H1 (cell line): ENCODE results near the gene PTPN7. TPM values are rescaled to one million over a fixed set of nuclear protein-coding genes. Genes with fewer than 3 reads are reported as not detected.

Experiments used
- CTCF ChIA-PET: fragments of 300-600 bp; sonication (Branson Sonifier 250); formaldehyde crosslinking; loops from one replicate; lab custom pipeline; 2021; ENCODE audit not compliant: partially characterized antibody; lab: Charles Lee
- POLR2A ChIA-PET: fragments of 300-600 bp; sonication (Branson Sonifier 250); formaldehyde crosslinking; loops from one replicate; lab custom pipeline; 2021; ENCODE audit warnings: inconsistent platforms; ENCODE audit not compliant: partially characterized antibody; lab: Charles Lee
- DNase-seq, 2 experiments: peaks; one replicate each; pipeline versions ENCODE4 v3.0.0 to v3.0.0-alpha.2; 2010 to 2022; ENCODE audit warnings: low spot score in 2 of 2, low read depth in 1 of 2, mixed read lengths in 1 of 2
- FAIRE-seq: peaks from 2 replicates; lab custom pipeline; 2011; peaks lifted over from hg19 to GRCh38; lab: Jason Lieb, UNC
- H2AFZ ChIP-seq: 2 replicates; pipeline ENCODE4 v1.8.1; 2012; ENCODE audit warnings: low read length, inconsistent platforms
- H2AK5ac ChIP-seq: 2 replicates; pipeline ENCODE4 v1.6.1; 2013; ENCODE audit warnings: low read depth, low read length
- H2BK120ac ChIP-seq: replicated peaks from 2 replicates; pipeline ENCODE3; 2013; ENCODE audit warnings: low read depth, low read length, inconsistent platforms
- H2BK12ac ChIP-seq: 2 replicates; pipeline ENCODE4 v1.6.1; 2013; ENCODE audit warnings: low read depth, low read length
- H2BK15ac ChIP-seq: 2 replicates; pipeline ENCODE4 v1.6.1; 2013; ENCODE audit warnings: low read length
- H2BK20ac ChIP-seq: 2 replicates; pipeline ENCODE4 v1.6.1; 2013; ENCODE audit warnings: low read length
- H2BK5ac ChIP-seq: 2 replicates; pipeline ENCODE4 v1.6.1; 2013; ENCODE audit warnings: low read depth, low read length
- H3K14ac ChIP-seq: 2 replicates; pipeline ENCODE4 v1.6.1; 2013; ENCODE audit warnings: inconsistent platforms; ENCODE audit not compliant: insufficient read length
- H3K18ac ChIP-seq: 2 replicates; pipeline ENCODE4 v1.6.1; 2013; ENCODE audit warnings: low read length; ENCODE audit errors: extremely low read depth
- H3K23ac ChIP-seq: 2 replicates; pipeline ENCODE4 v1.6.1; 2013; ENCODE audit warnings: inconsistent platforms; ENCODE audit not compliant: insufficient read length
- H3K23me2 ChIP-seq: 2 replicates; pipeline ENCODE4 v1.6.1; 2013; ENCODE audit warnings: low read depth, low read length
- H3K27ac ChIP-seq: 2 replicates; pipeline ENCODE4 v1.6.1; 2011; ENCODE audit warnings: low read depth, low read length, inconsistent platforms
- H3K27me3 ChIP-seq, 4 experiments: replicated peaks in 1 of 4; 1 replicate in 1 of 4; 2 replicates in 3 of 4; pipeline versions ENCODE4 v1.6.1 to v1.8.1; 2011 to 2013; ENCODE audit warnings: low read length in 3 of 4, mild to moderate bottlenecking in 3 of 4, inconsistent platforms in 2 of 4, mixed read lengths in 2 of 4, moderate library complexity in 1 of 4; ENCODE audit not compliant: control insufficient read depth in 3 of 4, insufficient read depth in 3 of 4; ENCODE audit errors: extremely low read depth in 1 of 4
- H3K36me3 ChIP-seq, 4 experiments: 2 replicates each; pipeline versions ENCODE4 v1.6.1 to v1.8.1; 2011 to 2013; ENCODE audit warnings: mild to moderate bottlenecking in 4 of 4, low read length in 3 of 4, moderate library complexity in 2 of 4, control low read depth in 1 of 4, inconsistent platforms in 1 of 4; ENCODE audit not compliant: insufficient read depth in 4 of 4, control insufficient read depth in 2 of 4
- H3K4ac ChIP-seq: replicated peaks from 2 replicates; pipeline ENCODE3; 2013; ENCODE audit warnings: low read length, low read depth, mixed read lengths, inconsistent platforms; ENCODE audit not compliant: insufficient read length
- H3K4me1 ChIP-seq, 4 experiments: replicated peaks in 1 of 4; 1 replicate in 1 of 4; 2 replicates in 3 of 4; pipeline versions ENCODE4 v1.6.1 to v1.8.1; 2011 to 2013; ENCODE audit warnings: low read length in 3 of 4, inconsistent platforms in 2 of 4, mixed read lengths in 1 of 4; ENCODE audit not compliant: insufficient read depth in 4 of 4, control insufficient read depth in 3 of 4
- H3K4me2 ChIP-seq, 2 experiments: 2 replicates each; pipeline versions ENCODE4 v1.6.1 to v1.8.1; 2011 to 2013; ENCODE audit warnings: low read depth in 2 of 2, low read length in 2 of 2, control low read depth in 1 of 2, inconsistent platforms in 1 of 2, mild to moderate bottlenecking in 1 of 2; ENCODE audit not compliant: insufficient read depth in 1 of 2
- H3K4me3 ChIP-seq, 4 experiments: fragments of 200-600, 300-600 bp in 1 of 4; sonication (generic), shearing (Covaris generic), sonication (Bioruptor Twin) in 1 of 4; 2 replicates each; pipeline versions ENCODE4 v1.5.1 to v1.8.1; 2011 to 2016; ENCODE audit warnings: low read length in 4 of 4, low read depth in 3 of 4, control low read depth in 2 of 4, inconsistent platforms in 2 of 4, mild to moderate bottlenecking in 2 of 4, mixed read lengths in 1 of 4, moderate library complexity in 1 of 4; ENCODE audit not compliant: insufficient read depth in 2 of 4; ENCODE audit errors: extremely low read depth in 1 of 4
- H3K56ac ChIP-seq: replicated peaks from 2 replicates; pipeline ENCODE3; 2013; ENCODE audit warnings: low read depth, mild to moderate bottlenecking, mixed read lengths, low read length, inconsistent platforms; ENCODE audit not compliant: insufficient read length
- H3K79me1 ChIP-seq: 2 replicates; pipeline ENCODE4 v1.6.1; 2013; ENCODE audit warnings: low read depth, low read length, control low read depth
- H3K79me2 ChIP-seq, 2 experiments: 2 replicates each; pipeline versions ENCODE4 v1.6.1 to v1.8.1; 2012 to 2013; ENCODE audit warnings: low read length in 2 of 2, mild to moderate bottlenecking in 2 of 2, inconsistent platforms in 1 of 2; ENCODE audit not compliant: insufficient read depth in 2 of 2, control insufficient read depth in 1 of 2
- H3K9ac ChIP-seq, 4 experiments: replicated peaks in 1 of 4; 1 replicate in 1 of 4; 2 replicates in 3 of 4; pipeline versions ENCODE4 v1.6.1 to v1.8.1; 2011 to 2013; ENCODE audit warnings: low read depth in 3 of 4, low read length in 3 of 4, control low read depth in 2 of 4, mild to moderate bottlenecking in 2 of 4, moderate library complexity in 2 of 4, inconsistent platforms in 1 of 4; ENCODE audit errors: extremely low read depth in 1 of 4
- H3K9me3 ChIP-seq, 2 experiments: 2 replicates each; pipeline versions ENCODE4 v1.6.1 to v1.8.1; 2012 to 2013; ENCODE audit warnings: mild to moderate bottlenecking in 2 of 2, moderate library complexity in 2 of 2, control low read depth in 1 of 2, inconsistent platforms in 1 of 2, low read depth in 1 of 2, low read length in 1 of 2, mixed read lengths in 1 of 2; ENCODE audit not compliant: insufficient read depth in 2 of 2
- H4K20me1 ChIP-seq, 2 experiments: replicated peaks in 1 of 2; 2 replicates each; pipeline versions ENCODE3 to v1.8.1; 2011 to 2013; ENCODE audit warnings: inconsistent platforms in 2 of 2, low read length in 2 of 2, mild to moderate bottlenecking in 1 of 2; ENCODE audit not compliant: insufficient read depth in 2 of 2, control insufficient read depth in 1 of 2
- H4K5ac ChIP-seq: 2 replicates; pipeline ENCODE4 v1.6.1; 2013; ENCODE audit warnings: low read length, low read depth, mixed read lengths, inconsistent platforms; ENCODE audit not compliant: insufficient read length
- H4K8ac ChIP-seq: 2 replicates; pipeline ENCODE4 v1.8.0; 2013; ENCODE audit warnings: mild to moderate bottlenecking, moderate library complexity, low read length, inconsistent platforms; ENCODE audit not compliant: insufficient read depth; ENCODE audit errors: extremely low read depth
- H4K91ac ChIP-seq: replicated peaks from 2 replicates; pipeline ENCODE3; 2013; ENCODE audit warnings: low read length, mixed read lengths, inconsistent platforms; ENCODE audit not compliant: insufficient read length
- BACH1 ChIP-seq: IDR thresholded peaks from 2 replicates; pipeline ENCODE4 v1.6.1; 2012; ENCODE audit warnings: low read length, improper control_type of control experiment
- EP300 ChIP-seq, 2 experiments: IDR thresholded peaks; 1 replicate in 1 of 2; 2 replicates in 1 of 2; pipeline ENCODE4 v1.6.1; 2011 to 2012; ENCODE audit warnings: low read depth in 2 of 2, low read length in 2 of 2, mild to moderate bottlenecking in 2 of 2, borderline replicate concordance in 1 of 2, inconsistent platforms in 1 of 2, moderate library complexity in 1 of 2
- POU5F1 ChIP-seq: IDR thresholded peaks from 2 replicates; pipeline ENCODE4 v1.6.1; 2011; ENCODE audit warnings: low read depth, mild to moderate bottlenecking, low read length, moderate library complexity
- RAD21 ChIP-seq, 2 experiments: IDR thresholded peaks in 1 of 2; conservative IDR thresholded peaks in 1 of 2; 2 replicates each; pipeline ENCODE4 v1.6.1; 2011; ENCODE audit warnings: low read depth in 2 of 2, low read length in 2 of 2, improper control_type of control experiment in 1 of 2, inconsistent platforms in 1 of 2, mild to moderate bottlenecking in 1 of 2, moderate library complexity in 1 of 2
- TBP ChIP-seq: IDR thresholded peaks from 2 replicates; pipeline ENCODE4 v1.6.1; 2011; ENCODE audit warnings: low read depth, low read length, improper control_type of control experiment
- TEAD4 ChIP-seq: IDR thresholded peaks from 2 replicates; pipeline ENCODE4 v1.6.1; 2012; ENCODE audit warnings: low read depth, low read length, inconsistent platforms, mixed read lengths
- WGBS, 2 experiments: shearing (Covaris generic) in 1 of 2; methylation state at CpG; one replicate each; pipeline versions ENCODE4 v1.1.6 to v1.1.7; 2013 to 2015; ENCODE audit warnings: low lambda C conversion rate in 2 of 2, mixed read lengths in 2 of 2, inconsistent platforms in 1 of 2, low coverage in 1 of 2, missing lambda C conversion rate in 1 of 2; ENCODE audit not compliant: insufficient replicate concordance in 2 of 2, insufficient coverage in 1 of 2, insufficient read length in 1 of 2; ENCODE audit errors: extremely low coverage in 1 of 2, missing lambda C conversion rate in 1 of 2; 5-methylcytosine and 5-hydroxymethylcytosine counted together
- polyA plus RNA-seq, 7 experiments: library from polyadenylated mRNA; depleted of rRNA in 3 of 7; stranded (reverse) in 5 of 7; unstranded in 2 of 7; fragments of >200 nt in 5 of 7; fragments of 200-250 nt in 2 of 7; gene quantifications; 1 replicate in 5 of 7; 2 replicates in 1 of 7; 4 replicates in 1 of 7; pipeline versions ENCODE4 v1.2.1 to v1.2.3, GENCODE V29; 2011 to 2013; ENCODE audit warnings: missing spikeins in 2 of 7, mixed read lengths in 2 of 7
- total RNA-seq: library from RNA; stranded (reverse); fragmentation: NEBNext Ultra II Directional; extraction: Animal tissue kit (Norgen Biotek cat#: 25700); gene quantifications from 2 replicates; pipeline ENCODE4 v1.2.1, GENCODE V29; 2021
- TF ChIP-seq, protein P1 (sequence below), 3 experiments: IDR thresholded peaks; 1 replicate in 2 of 3; 2 replicates in 1 of 3; pipeline versions ENCODE4 v1.5.1 to v1.6.1; 2011; ENCODE audit warnings: low read length in 3 of 3, mild to moderate bottlenecking in 3 of 3, inconsistent platforms in 2 of 3, low read depth in 1 of 3, moderate library complexity in 1 of 3; ENCODE audit not compliant: insufficient read depth in 1 of 3; ENCODE audit errors: control extremely low read depth in 1 of 3

PTPN7 gene
- total and polyA plus RNA-seq, 2 of the 8 experiments (the other 6 are each of a cell fraction or from before 2014, with no cell fraction given), result 0.20 TPM; not detected in 1

DNA sequence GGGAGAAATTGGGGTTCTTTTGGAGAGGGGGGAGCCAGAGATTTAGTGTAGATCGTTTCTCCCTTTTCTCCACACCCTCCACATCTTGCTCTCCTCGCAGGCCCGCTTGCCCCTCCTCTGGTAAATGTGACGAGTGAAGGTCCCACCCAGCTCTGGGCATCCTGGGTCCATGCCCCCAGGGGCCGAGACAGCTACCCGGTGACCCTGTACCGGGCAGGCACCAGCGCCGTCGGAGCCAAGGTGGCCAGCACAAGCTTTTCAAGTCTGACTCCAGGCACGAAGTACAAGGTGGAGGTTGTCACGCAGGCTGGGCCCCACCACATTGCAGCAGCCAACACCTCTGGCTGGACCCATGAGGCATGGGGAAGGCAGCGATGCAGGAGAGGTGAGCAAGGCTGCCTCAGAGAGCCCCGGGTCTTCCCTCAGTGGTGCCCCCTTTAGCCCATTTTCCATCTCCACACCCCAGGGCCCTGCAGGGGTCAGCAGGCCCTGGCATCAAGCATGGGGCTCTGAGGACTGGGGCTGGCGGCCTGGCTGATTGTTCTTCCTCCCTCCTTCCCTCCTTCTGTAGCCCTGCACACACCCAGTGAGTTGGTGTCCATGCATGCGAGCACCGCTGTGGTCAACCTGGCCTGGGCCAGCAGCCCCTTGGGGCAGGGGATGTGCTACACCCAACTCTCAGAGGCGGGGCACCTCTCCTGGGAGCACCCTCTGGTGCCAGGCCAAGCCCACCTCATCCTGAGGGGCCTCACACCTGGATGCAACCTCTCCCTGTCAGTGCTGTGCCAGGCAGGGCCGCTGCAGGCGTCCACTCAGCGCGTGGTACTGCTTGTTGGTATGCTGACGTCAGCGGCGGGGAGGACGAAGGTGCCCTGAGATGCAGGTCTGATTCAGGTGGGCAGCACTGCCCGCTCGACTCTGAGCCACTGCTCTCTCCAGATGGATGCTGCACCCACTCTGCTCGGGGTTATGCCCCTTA is 16.8 kb upstream of the PTPN7 start:
- no peaks in the 10 kb centered on the region for H3K79me1 ChIP-seq
- no peak overlapping the region for H3K18ac ChIP-seq
- ChIA-PET CTCF (interaction anchor here (0.6 to 5.2 kb wide), 17 partner anchors 8 to 293 kb away, joined by 3 to 74 read pairs (median 3); partner anchors contain the start of genes LGR6 and PTPN7), POLR2A (interaction anchor here (1.2 kb wide), 1 partner anchor 11 kb away, joined by 5 read pairs; no protein-coding TSS in a partner anchor)
- no peak overlapping the region for H2AFZ ChIP-seq
- H3K27ac ChIP-seq, result no peak overlapping the region
- no peak overlapping the region for H2BK5ac ChIP-seq
- H4K20me1 ChIP-seq, result peaks cover 0 to 2% of the 10 kb centered on the region in 2 experiments
- 0 out of 2 replicates have a peak overlapping the region, but pooled peaks have one; percentile 39 for H2BK12ac ChIP-seq
- H2BK15ac ChIP-seq, result no peak overlapping the region
- WGBS, 2 experiments, result 92% methylated on average over 29 of the region's 29 CpGs; no CpG with 5 or more reads in 1 of the 2 experiments
- H3K9me3 ChIP-seq, result no peaks in the 10 kb centered on the region
- no peak overlapping the region for H3K4me3 ChIP-seq
- FAIRE-seq, result no peak
- no peak overlapping the region for H4K5ac ChIP-seq
- no peak overlapping the region for H3K56ac ChIP-seq
- H3K23ac ChIP-seq, result no peak overlapping the region
- no peak overlapping the region for H3K9ac ChIP-seq
- H3K4me1 ChIP-seq, result no peaks in the 10 kb centered on the region; a peak in 1 of 7 replicates
- H3K27me3 ChIP-seq, result no peaks in the 10 kb centered on the region
- H3K14ac ChIP-seq, result no peak overlapping the region
- H3K36me3 ChIP-seq, result no peaks in the 10 kb centered on the region
- no peak overlapping the region for H2BK20ac ChIP-seq
- no peak for DNase-seq
- no peak overlapping the region for H2AK5ac ChIP-seq
- no peak overlapping the region for H2BK120ac ChIP-seq
- H4K8ac ChIP-seq, result peak overlapping the region; percentile 51; the same call in 1 of the 2 replicates
- H3K4ac ChIP-seq, result no peak overlapping the region
- no peaks in the 10 kb centered on the region for H3K79me2 ChIP-seq
- no peak overlapping the region for H3K4me2 ChIP-seq
- H3K23me2 ChIP-seq, result no peaks in the 10 kb centered on the region
- no peak overlapping the region for H4K91ac ChIP-seq
- no peak for TF ChIP-seq POU5F1
- TF ChIP-seq RAD21 (IDR thresholded peaks at IDR 0.05 in 1 of 2, conservative IDR thresholded peaks at IDR 0.05 in 1 of 2; ENCODE audit: low read depth in 2 of 2, low read length in 2 of 2), result peak in 1 of 2 experiments; percentile 27; a peak in 1 of 4 replicates
- TF ChIP-seq, protein P1, sequence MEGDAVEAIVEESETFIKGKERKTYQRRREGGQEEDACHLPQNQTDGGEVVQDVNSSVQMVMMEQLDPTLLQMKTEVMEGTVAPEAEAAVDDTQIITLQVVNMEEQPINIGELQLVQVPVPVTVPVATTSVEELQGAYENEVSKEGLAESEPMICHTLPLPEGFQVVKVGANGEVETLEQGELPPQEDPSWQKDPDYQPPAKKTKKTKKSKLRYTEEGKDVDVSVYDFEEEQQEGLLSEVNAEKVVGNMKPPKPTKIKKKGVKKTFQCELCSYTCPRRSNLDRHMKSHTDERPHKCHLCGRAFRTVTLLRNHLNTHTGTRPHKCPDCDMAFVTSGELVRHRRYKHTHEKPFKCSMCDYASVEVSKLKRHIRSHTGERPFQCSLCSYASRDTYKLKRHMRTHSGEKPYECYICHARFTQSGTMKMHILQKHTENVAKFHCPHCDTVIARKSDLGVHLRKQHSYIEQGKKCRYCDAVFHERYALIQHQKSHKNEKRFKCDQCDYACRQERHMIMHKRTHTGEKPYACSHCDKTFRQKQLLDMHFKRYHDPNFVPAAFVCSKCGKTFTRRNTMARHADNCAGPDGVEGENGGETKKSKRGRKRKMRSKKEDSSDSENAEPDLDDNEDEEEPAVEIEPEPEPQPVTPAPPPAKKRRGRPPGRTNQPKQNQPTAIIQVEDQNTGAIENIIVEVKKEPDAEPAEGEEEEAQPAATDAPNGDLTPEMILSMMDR (IDR thresholded peaks at IDR 0.05; ENCODE audit: control extremely low read depth in 1 of 3, insufficient read depth in 1 of 3, low read depth in 1 of 3, low read length in 3 of 3), result peak; percentile 41 to 51 (median 44)
- no peak for TF ChIP-seq BACH1
- no peak for TF ChIP-seq TBP
- TF ChIP-seq EP300 (IDR thresholded peaks at IDR 0.05; ENCODE audit: borderline replicate concordance in 1 of 2, low read depth in 2 of 2, low read length in 2 of 2), result no peak
- no peak for TF ChIP-seq TEAD4
